PC-3 (cell line): ENCODE measurements around the gene ZDHHC21. TPM values are rescaled to one million over a fixed set of nuclear protein-coding genes. Genes with fewer than 3 reads are reported as not detected.

Experiments used
- ATAC-seq: fragments of 200-7000 bp; cut with Tn5 transposase; 2 replicates; pipeline ENCODE4 v1.9.1; 2020; ENCODE audit warnings: mild to moderate bottlenecking, moderate library complexity
- BruUV-seq: library from RNA; stranded (reverse); fragments of 400-500 nt; replicated peaks from 2 replicates; lab custom pipeline; 2021; lab: Mats Ljungman, UMichigan
- CTCF ChIA-PET: fragments of 300-600 bp; sonication (Branson Sonifier 250); formaldehyde crosslinking; loops from one replicate; lab custom pipeline; 2022; ENCODE audit warnings: antibody characterized with exemption; lab: Charles Lee
- POLR2A ChIA-PET: fragments of 300-600 bp; sonication (Branson Sonifier 250); formaldehyde crosslinking; loops from one replicate; lab custom pipeline; 2022; ENCODE audit warnings: antibody characterized with exemption; ENCODE audit not compliant: unreplicated experiment; lab: Charles Lee
- DNase-seq: peaks from one replicate; pipeline ENCODE4 v3.0.0-alpha.2; 2015
- H2AFZ ChIP-seq: fragments of 300-600 bp; sonication (generic); 2 replicates; pipeline ENCODE4 v1.6.0; 2016; ENCODE audit warnings: antibody characterized with exemption, low read length
- H3F3A ChIP-seq: fragments of 300-600 bp; sonication (generic); one replicate; pipeline ENCODE4 v1.6.0; 2017; ENCODE audit warnings: antibody characterized with exemption, low read length, control low read depth, mild to moderate bottlenecking; ENCODE audit not compliant: unreplicated experiment
- H3K27ac ChIP-seq: fragments of 300-600 bp; sonication (generic); 2 replicates; pipeline ENCODE4 v1.5.1; 2016; ENCODE audit warnings: mild to moderate bottlenecking, low read length
- H3K27me3 ChIP-seq: fragments of 300-600 bp; sonication (generic); 2 replicates; pipeline ENCODE4 v1.6.1; 2016; ENCODE audit warnings: low read length, mixed read lengths
- H3K36me3 ChIP-seq: fragments of 300-600 bp; sonication (generic); 2 replicates; pipeline ENCODE4 v1.6.1; 2016; ENCODE audit warnings: low read depth, mixed run types, low read length, mixed read lengths
- H3K4me1 ChIP-seq: fragments of 300-600 bp; sonication (generic); 2 replicates; pipeline ENCODE4 v1.5.1; 2016; ENCODE audit warnings: low read length; ENCODE audit not compliant: insufficient read depth
- H3K4me2 ChIP-seq: fragments of 300-600 bp; sonication (generic); 2 replicates; pipeline ENCODE4 v1.6.0; 2016; ENCODE audit warnings: low read length
- H3K4me3 ChIP-seq: fragments of 300-600 bp; sonication (generic); 2 replicates; pipeline ENCODE4 v1.5.1; 2016; ENCODE audit warnings: mild to moderate bottlenecking, low read length, mixed read lengths
- H3K79me2 ChIP-seq: fragments of 300-600 bp; sonication (generic); 2 replicates; pipeline ENCODE4 v1.6.1; 2017; ENCODE audit warnings: low read length, mixed read lengths
- H3K9ac ChIP-seq: fragments of 300-600 bp; sonication (generic); 2 replicates; pipeline ENCODE4 v1.6.0; 2016; ENCODE audit warnings: mild to moderate bottlenecking, low read length
- H3K9me2 ChIP-seq: fragments of 300-600 bp; sonication (generic); replicated peaks from 2 replicates; pipeline ENCODE4 v1.6.1; 2016; ENCODE audit warnings: mixed run types, low read length, mixed read lengths
- H3K9me3 ChIP-seq: fragments of 300-600 bp; sonication (generic); 2 replicates; pipeline ENCODE4 v1.6.1; 2016; ENCODE audit warnings: low read length, mixed read lengths
- H4K20me1 ChIP-seq: fragments of 300-600 bp; sonication (generic); 2 replicates; pipeline ENCODE4 v1.6.1; 2016; ENCODE audit warnings: low read length, mixed read lengths
- CTCF ChIP-seq: fragments of 300-600 bp; sonication (generic); conservative IDR thresholded peaks from 2 replicates; pipeline ENCODE4 v1.5.1; 2017; ENCODE audit warnings: antibody characterized with exemption, low read depth, mild to moderate bottlenecking, low read length
- EZH2 ChIP-seq: fragments of 300-600 bp; sonication (generic); IDR thresholded peaks from one replicate; pipeline ENCODE4 v1.6.1; 2017; ENCODE audit warnings: antibody characterized with exemption, mild to moderate bottlenecking, low read length; ENCODE audit not compliant: unreplicated experiment
- EZH2phosphoT487 ChIP-seq: fragments of 300-600 bp; sonication (generic); IDR thresholded peaks from 2 replicates; pipeline ENCODE4 v1.6.1; 2018; ENCODE audit warnings: mild to moderate bottlenecking, antibody characterized with exemption, low read length, borderline replicate concordance
- intact Hi-C: fragments of 100-400 bp; cut with micrococcal nuclease; formaldehyde crosslinking; loops from 2 replicates; pipeline ENCODE4 v1.9.0; 2023
- total RNA-seq: library from RNA; depleted of rRNA; stranded (reverse); fragments of >200 nt; gene quantifications from 2 replicates; pipeline ENCODE4 v1.2.3, GENCODE V29; 2014

Gene ZDHHC21
- total RNA-seq, 1 experiment from 2014 or later: 6.2 TPM

- no TSS peak for BruUV-seq
- ATAC-seq (no peak), DNase-seq (no peak)
- ChIA-PET CTCF (no interaction called here), POLR2A (no interaction called here)
- H2AFZ ChIP-seq: no peak overlapping the region
- H3K9me2 ChIP-seq: no peaks in the 10 kb centered on the region
- no peaks in the 10 kb centered on the region for H3F3A ChIP-seq
- no peaks in the 10 kb centered on the region for H3K9me3 ChIP-seq
- no peaks in the 10 kb centered on the region for H4K20me1 ChIP-seq
- no peak overlapping the region for H3K4me3 ChIP-seq
- H3K36me3 ChIP-seq: no peaks in the 10 kb centered on the region
- H3K27me3 ChIP-seq: no peaks in the 10 kb centered on the region
- H3K4me2 ChIP-seq: no peak overlapping the region
- no peaks in the 10 kb centered on the region for H3K4me1 ChIP-seq
- intact Hi-C loops: no loop called here
- no peaks in the 10 kb centered on the region for H3K79me2 ChIP-seq
- H3K9ac ChIP-seq: no peak overlapping the region
- TF ChIP-seq EZH2phosphoT487 (no peak), EZH2 (no peak), CTCF (no peak)
- no peak overlapping the region for H3K27ac ChIP-seq
Observed at GRCh38 chr9:14585730-14586473, 107.3 kb downstream of the ZDHHC21 start.

- H3K4me3 ChIP-seq: no peak overlapping the region
- DNase-seq: no peak
- no peaks in the 10 kb centered on the region for H3F3A ChIP-seq
- POLR2A ChIA-PET: no interaction called here
- no peaks in the 10 kb centered on the region for H3K9me2 ChIP-seq
- H3K79me2 ChIP-seq: no peaks in the 10 kb centered on the region
- no peak for ATAC-seq
- H3K4me1 ChIP-seq: no peaks in the 10 kb centered on the region
- no peaks in the 10 kb centered on the region for H3K27me3 ChIP-seq
- no peak overlapping the region for H3K27ac ChIP-seq
- intact Hi-C loops: no loop called here
- no peaks in the 10 kb centered on the region for H3K36me3 ChIP-seq
- H3K9ac ChIP-seq: no peak overlapping the region
- no TSS peak for BruUV-seq
- no peaks in the 10 kb centered on the region for H4K20me1 ChIP-seq
- no peak for TF ChIP-seq EZH2phosphoT487
- TF ChIP-seq CTCF: no peak
- no peak for TF ChIP-seq EZH2
- CTCF ChIA-PET: no interaction called here
- no peaks in the 10 kb centered on the region for H3K9me3 ChIP-seq
- H3K4me2 ChIP-seq: no peak overlapping the region
- no peak overlapping the region for H2AFZ ChIP-seq
Observed at GRCh38 chr9:14584571-14584970, 108.7 kb downstream of the ZDHHC21 start.

GRCh38 chr9:14578030-14578429, 115.2 kb downstream of the ZDHHC21 start:
- Histone ChIP-seq H3K4me2 (no peak overlapping the region), H3K4me3 (no peak overlapping the region), H4K20me1 (no peaks in the 10 kb centered on the region), H3F3A (no peaks in the 10 kb centered on the region), H3K9ac (no peak overlapping the region), H3K27me3 (no peaks in the 10 kb centered on the region), H3K36me3 (no peaks in the 10 kb centered on the region), H3K4me1 (peaks cover 3% of the 10 kb centered on the region; the same call in 1 of the 2 replicates), H3K9me2 (no peaks in the 10 kb centered on the region), H3K27ac (no peak overlapping the region), H2AFZ (no peak overlapping the region), H3K9me3 (no peaks in the 10 kb centered on the region), H3K79me2 (no peaks in the 10 kb centered on the region)
- DNase-seq (no peak), ATAC-seq (no peak)
- POLR2A ChIA-PET: no interaction called here
- BruUV-seq: no TSS peak
- no peak for TF ChIP-seq CTCF
- no peak for TF ChIP-seq EZH2phosphoT487
- TF ChIP-seq EZH2: no peak
- intact Hi-C loops: no loop called here
- CTCF ChIA-PET: no interaction called here
